HG03354 (cell line): ENCODE measurements around the gene FCGR3B.
"Not testable (repeated sequence)": the region's sequence is repeated elsewhere in the genome, so short reads cannot be mapped to it uniquely, and the experiment has no call there.

Experiments
- ATAC-seq: cut with Tn5 transposase; IDR thresholded peaks from one replicate; pipeline ENCODE4 v1.9.1; 2021; ENCODE audit warnings: mild to moderate bottlenecking; ENCODE audit not compliant: unreplicated experiment, poor library complexity, severe bottlenecking

The FCGR3B gene

DNA sequence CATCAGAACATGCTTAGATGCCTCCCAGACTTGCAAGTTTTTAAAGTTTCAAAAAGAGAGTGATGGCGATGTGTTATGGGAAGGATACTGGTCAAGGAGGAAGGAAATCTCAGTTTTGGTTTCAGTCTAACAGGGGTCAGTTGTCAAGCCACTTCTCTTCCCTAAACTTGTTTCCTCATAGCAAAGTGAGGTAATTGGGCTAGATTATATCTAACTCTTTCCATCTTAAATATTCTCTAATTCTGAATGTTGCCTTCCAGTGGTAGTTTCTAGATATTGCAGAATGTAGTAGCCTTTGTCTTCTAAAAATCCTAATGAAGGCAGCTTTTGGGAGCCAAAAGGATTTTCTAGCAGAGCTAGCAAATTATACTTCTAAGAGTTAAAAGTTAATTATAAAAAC, 11.7 kb upstream of the FCGR3B start:
- ATAC-seq, result peak; percentile 42

DNA sequence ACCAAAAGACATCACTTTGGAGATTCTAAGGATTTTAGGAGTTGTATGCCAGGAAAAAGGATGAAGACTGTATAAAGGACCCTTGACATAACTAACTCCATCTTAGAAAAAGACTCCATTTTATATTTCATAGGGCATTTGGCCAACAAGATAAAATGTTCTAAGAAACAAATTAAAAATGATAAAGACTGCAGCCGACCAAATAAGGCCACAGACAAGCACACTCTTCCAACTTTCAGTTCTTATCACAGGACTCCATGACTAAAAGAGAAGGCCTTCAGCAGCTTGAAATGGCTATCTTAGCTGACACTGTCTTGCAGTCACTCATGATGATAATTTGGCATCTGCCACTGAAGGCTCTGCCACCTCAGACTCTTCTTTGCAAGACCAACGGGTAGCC, 8.2 kb upstream of the FCGR3B start:
- not testable (repeated sequence) for ATAC-seq

DNA sequence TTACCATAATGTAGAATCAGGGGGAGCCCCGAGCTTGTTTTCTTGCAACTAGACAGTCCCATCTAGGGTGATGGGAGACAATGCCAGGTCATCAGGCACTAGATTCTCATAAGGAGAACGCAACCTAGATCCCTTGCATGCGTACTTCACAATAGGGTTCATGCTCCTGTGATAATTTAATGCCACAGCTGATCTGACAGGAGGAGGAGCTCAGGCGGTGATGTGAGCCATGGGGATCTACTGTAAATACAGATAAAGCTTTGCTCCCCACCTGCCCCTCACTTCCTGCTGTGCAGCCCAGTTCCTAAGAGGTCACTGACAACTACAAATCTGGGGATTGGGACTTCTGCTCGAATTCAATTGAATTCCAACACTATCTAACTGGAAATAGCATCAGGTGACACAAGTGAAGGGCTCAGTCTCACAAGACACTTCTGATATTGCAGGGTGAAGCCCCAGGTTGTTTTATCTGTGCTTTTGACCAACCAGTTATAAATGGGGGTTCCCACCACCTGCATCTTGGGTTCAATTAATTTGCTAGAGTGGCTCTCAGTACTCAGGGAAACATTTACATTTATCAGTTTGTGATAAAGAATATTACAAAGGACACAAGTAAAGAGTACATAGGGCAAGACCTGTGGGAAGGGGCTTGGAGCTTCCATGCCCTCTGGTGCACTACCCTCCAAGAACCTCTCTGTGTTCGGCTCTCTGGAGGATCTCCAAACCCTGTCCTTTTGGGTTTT, 7.4 kb upstream of the FCGR3B start:
- not testable (repeated sequence) for ATAC-seq

DNA sequence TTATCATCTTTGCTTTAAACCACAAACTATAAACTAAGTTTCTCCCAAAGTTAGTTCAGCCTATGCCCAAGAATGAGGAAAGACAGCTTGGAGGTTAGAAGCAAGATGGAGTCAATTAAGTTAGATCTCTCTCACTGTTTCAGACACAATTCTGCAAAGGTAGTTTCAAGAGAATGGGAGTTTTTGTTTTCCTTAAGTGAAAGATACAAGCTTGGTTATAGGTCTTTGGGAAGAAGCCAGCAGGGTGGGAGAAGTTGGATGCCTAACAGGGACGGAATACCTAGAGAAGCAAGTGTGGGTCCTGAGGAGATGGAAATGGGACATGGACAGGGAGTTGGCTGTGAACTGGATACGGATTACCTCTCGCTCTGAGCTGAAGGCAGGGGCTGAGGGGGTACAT, 6.0 kb upstream of the FCGR3B start:
- ATAC-seq, result not testable (repeated sequence)

DNA sequence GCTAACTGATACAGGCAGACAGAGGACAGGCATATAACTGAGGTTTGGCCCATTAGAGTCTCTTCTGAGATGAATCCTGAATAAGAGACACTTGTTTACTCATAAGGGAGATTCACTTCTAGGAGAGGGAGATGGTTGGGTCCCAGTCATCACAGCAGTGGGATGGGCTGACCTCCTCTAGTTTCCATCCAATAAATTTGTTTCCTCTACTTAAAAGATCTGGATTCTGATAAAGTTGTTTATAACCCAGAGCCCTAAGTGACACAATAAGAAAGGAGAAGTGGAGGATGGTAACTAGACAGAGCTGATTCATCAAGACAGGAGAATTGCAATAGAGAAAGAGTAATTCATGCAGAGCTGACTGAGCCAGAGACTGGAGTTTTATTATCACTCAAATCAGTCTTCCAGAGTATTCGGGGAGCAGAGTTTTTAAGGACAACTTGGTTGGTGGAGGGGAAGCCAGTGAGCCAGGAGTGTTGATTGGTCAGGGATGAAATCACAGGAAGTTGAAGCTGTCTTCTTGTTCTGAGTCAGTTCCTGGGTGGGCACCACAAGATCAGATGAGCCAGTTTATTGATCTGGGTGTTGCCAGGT, 5.3 kb upstream of the FCGR3B start:
- ATAC-seq, result not testable (repeated sequence)

DNA sequence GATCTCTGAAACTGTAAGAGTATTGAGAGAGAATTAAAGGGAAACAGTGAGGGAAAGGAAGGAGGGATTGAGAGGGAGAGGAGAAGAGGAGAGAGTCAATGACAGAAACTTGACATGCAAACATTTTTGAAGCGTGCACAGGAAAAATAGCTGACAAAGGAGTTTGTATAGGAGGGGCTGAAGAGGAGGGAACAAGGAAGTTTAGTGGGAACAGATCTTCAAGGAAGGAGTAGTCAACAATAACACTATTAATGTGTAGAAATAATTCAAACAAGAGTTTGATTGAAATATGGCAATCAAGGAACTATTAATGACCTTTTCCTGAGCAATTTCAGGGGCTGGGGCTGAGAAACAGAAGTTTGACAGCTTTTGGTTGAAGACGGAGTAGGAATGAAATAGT, 4.0 kb upstream of the FCGR3B start:
- ATAC-seq, result not testable (repeated sequence)

DNA sequence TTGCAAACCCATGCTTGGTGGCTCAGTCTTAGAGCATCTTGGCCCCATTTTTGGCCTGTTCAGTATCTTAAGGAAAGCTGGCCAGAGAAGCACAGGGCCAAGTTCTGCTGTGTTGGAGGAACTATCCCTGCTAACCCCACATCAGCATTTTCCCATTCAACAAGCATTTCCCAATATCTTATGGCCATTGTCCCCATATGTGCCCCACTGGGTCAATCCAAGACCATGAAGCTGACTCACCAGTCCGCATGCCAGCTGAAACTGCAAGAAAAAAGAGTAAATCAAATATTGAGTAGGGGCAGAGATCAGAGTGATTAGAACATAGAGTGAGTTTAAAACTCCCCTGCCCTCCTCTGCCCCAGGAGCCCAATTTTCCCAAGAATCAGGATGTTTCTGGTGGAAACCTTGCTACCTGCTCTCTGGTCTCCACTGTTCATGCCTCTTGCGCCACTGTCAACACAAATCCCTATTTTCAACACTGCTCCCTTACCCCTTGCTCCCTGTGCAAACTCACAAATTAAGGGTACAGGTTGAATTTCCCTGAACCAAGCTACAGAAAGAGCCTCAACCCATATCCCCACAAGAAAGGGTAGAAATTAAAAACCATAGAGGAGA, 741 bp downstream of the FCGR3B start:
- not testable (repeated sequence) for ATAC-seq

- ATAC-seq, result not testable (repeated sequence)
Observed at GRCh38 chr1:161626445-161627146, 4.4 kb downstream of the FCGR3B start.

DNA sequence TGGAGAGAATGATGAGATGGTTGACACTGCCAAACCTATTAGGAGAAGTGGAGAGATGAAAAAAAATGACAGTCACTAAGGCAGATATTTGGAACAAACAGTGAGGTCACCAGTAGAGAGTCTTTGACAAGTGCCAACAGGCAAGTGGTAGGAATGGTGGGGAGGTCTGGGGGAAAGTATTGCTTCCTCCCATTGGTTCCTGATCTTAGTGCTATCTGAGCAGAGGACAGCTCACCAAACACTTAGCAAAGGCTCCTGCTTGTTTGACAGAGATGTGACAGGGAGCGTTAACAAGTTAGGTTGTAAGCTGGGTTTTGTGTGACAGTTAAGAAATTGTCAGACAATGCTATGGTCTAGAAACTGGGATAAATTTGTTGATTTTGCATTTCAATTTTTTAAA, 6.4 kb downstream of the FCGR3B start:
- not testable (repeated sequence) for ATAC-seq

DNA sequence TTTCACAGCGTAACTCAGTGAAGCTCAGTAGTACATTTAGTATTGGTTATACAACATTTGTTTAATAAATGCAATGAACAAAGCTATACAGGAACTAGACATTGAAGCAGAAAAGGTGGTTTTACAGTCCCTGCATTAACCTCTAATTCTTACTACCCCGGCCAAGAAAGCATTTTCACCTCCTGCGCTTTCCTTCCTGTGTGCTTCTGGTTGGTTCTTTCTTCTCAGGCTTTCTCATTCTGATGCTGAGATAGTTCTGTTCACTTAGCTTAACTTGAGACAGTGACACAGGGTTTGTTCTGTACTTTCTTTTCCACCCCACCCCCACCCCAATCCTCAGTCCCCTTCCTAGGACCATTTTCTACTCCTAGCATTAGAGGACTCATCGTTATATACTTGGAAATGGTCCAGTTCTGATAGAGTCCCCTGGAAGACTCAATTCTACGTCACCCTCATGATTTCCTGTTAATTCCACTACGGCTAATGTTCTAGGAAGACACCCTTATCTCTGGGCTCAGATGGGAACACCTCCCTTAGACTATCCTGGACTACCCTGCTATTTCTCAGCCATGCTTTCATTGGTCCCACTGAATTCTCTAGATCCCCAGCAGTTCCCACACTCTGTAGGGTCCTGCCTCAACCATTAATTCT, 7.5 kb downstream of the FCGR3B start:
- not testable (repeated sequence) for ATAC-seq

DNA sequence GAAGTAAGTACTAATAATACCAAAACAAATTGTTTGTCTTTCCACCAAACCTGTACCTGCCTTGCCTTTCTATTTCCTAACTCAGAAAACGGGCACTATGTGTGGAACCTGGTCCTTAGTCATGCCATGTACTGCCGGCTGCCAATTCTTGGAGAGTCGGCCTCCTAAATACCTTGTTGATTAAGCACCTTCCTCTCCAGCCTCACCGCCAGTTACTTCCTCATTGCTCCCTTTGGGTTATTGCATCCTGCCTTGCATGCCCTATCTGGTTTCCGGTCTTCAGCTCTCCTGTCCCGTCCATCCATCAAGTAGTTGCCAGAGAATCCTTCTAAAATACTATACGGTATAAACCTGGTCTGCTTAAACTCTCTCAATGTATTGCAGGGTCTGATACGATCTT, 8.9 kb downstream of the FCGR3B start:
- ATAC-seq, result peak; percentile 36

- peak; percentile 48 for ATAC-seq
Observed at GRCh38 chr1:161621181-161622000, 9.6 kb downstream of the FCGR3B start.

DNA sequence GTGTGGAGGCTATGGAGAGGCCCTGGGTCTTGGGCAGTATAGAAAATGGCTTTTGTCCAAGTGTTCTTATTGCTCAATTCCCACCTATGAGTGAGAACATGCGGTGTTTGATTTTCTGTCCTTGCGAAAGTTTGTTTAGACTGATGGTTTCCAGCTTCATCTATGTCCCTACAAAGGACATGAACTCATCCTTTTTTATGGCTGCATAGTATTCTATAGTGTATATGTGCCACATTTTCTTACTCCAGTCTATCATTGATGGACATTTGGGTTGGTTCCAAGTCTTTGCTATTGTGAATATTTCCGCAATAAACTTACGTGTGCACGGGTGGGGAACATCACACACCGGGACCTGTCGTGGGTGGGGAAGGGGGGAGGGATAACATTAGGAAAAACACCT, 10.6 kb downstream of the FCGR3B start:
- not testable (repeated sequence) for ATAC-seq

DNA sequence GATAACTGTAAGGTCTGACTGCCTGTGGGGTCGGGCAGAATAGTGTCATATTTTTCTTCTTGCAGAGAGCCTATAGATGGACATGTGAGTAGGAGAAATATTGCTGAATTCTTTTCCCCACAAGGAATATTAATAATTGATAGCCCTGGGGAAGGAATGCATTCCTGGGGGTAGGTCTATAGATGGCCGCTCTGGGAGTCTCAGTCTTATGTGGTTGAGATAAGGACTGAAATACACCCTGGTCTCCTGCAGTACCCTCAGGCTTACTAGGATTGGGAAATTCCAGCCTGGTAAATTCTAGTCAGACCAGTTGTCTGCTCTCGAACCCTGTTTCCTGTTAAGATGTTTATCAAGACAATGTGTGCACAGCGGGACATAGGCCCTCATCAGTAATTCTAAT, 12.5 kb downstream of the FCGR3B start:
- not testable (repeated sequence) for ATAC-seq

GRCh38 chr1:161616417-161616816, 14.6 kb downstream of the FCGR3B start:
- ATAC-seq, result not testable (repeated sequence)

DNA sequence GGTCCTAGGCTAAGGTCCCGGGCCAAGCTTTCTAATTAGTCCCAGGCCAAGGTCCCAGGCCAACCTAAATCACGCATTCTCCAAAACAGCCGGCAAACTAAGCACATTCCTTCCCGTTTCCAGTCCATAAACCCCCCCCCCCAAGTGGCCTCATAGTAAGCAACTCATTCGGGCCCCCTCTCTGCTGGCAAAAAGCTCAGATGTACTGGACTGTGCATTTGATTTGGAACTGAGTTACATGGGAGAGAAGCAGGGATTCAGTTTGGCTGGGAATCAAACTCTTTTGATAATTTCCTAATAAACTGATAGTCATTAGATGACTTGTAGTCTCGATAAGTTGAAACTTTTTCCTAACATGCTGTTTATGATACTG, 17.8 kb downstream of the FCGR3B start:
- not testable (repeated sequence) for ATAC-seq

DNA sequence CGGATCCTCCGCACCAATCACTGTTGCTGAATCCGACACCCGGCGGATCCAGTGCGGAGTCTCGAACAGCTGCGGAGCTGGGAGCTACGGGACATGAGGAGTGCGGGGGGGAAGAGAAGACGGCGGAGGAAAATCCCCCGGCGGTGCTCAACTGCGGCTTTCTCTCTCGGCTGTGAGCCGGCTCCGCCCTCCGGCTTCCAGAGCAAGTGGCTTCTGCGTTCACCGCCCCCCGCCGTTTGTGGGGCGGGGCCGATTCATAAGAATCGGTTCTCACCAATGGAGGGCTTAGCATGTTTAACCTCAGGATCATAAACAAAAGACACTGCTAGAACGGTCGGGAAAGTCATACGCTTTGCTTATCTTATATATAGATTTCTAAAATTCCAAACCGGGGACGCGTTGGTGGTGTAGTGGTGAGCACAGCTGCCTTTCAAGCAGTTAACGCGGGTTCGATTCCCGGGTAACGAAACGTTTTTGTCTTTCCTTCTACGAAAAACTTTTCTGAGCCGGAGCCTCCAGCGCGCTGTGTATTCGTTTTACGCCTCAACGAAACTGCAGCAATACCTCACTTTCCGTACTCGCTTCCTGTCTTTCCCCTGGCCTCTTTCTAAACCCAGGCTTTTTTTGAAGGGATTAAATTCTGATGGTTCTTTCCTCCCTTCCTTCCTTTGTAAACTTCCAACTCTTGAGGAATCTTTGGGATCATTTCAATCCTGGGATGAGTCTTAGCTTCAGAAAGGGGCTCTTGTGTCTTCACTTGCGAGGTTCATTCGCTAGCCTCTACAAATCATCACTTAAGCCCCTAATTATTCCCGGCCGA, 18.4 kb downstream of the FCGR3B start:
- peak; percentile 90 for ATAC-seq

GRCh38 chr1:161611866-161612321, 19.1 kb downstream of the FCGR3B start:
- ATAC-seq, result not testable (repeated sequence)
